ENCODE data around the gene NF1. TPM values are rescaled to one million over a fixed set of nuclear protein-coding genes. Genes with fewer than 3 reads are reported as not detected.

NF1 gene
- total RNA-seq, 1 donor from 2014 or later = 66.7 TPM

DNA sequence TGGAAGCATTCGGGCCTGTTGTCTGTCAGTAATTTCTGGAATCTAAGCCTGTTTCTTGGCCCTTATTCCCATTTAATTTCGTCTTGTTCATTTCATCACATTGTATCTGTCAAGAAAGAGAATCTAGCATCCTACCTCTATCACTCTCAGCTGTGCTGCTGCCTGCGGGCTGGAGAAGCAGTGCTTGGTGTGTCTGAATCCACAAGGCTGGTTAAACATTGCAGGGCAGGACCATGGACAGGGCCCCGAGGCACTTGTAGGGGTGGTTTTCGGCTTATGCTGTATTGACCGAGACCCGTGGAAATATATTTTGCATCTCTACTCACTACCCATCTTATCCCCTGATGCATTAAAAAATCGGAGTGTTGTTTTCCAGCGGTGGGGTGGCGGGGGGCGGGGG, 299.8 kb downstream of the NF1 start:
- Mint-ChIP-seq H3K27me3 (ENCODE audit: unreplicated experiment) (peaks cover 26% of the 10 kb centered on the region), H3K27ac (ENCODE audit: unreplicated experiment) (no peak overlapping the region), H3K36me3 (ENCODE audit: unreplicated experiment) (no peaks in the 10 kb centered on the region), H3K9me3 (ENCODE audit: unreplicated experiment) (no peaks in the 10 kb centered on the region), H3K4me1 (ENCODE audit: unreplicated experiment) (peaks cover 1% of the 10 kb centered on the region), H3K4me3 (ENCODE audit: unreplicated experiment) (no peak overlapping the region)
- TF ChIP-seq, protein P1, sequence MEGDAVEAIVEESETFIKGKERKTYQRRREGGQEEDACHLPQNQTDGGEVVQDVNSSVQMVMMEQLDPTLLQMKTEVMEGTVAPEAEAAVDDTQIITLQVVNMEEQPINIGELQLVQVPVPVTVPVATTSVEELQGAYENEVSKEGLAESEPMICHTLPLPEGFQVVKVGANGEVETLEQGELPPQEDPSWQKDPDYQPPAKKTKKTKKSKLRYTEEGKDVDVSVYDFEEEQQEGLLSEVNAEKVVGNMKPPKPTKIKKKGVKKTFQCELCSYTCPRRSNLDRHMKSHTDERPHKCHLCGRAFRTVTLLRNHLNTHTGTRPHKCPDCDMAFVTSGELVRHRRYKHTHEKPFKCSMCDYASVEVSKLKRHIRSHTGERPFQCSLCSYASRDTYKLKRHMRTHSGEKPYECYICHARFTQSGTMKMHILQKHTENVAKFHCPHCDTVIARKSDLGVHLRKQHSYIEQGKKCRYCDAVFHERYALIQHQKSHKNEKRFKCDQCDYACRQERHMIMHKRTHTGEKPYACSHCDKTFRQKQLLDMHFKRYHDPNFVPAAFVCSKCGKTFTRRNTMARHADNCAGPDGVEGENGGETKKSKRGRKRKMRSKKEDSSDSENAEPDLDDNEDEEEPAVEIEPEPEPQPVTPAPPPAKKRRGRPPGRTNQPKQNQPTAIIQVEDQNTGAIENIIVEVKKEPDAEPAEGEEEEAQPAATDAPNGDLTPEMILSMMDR (IDR thresholded peaks at IDR 0.05) = no peak
- DNase-seq (ENCODE audit: extremely low spot score, unreplicated experiment) = peak; percentile 91

GRCh38 chr17:31397256-31397939, 302.6 kb downstream of the NF1 start:
- no peaks in the 10 kb centered on the region for H3K9me3 Mint-ChIP-seq (ENCODE audit: unreplicated experiment)
- no peaks in the 10 kb centered on the region for H3K36me3 Mint-ChIP-seq (ENCODE audit: unreplicated experiment)
- peak; percentile 57 for DNase-seq (ENCODE audit: extremely low spot score, unreplicated experiment)
- H3K4me1 Mint-ChIP-seq (ENCODE audit: unreplicated experiment) = no peaks in the 10 kb centered on the region
- peaks cover 19% of the 10 kb centered on the region for H3K27me3 Mint-ChIP-seq (ENCODE audit: unreplicated experiment)
- TF ChIP-seq, protein P1 (IDR thresholded peaks at IDR 0.05) = no peak
- H3K27ac Mint-ChIP-seq (ENCODE audit: unreplicated experiment) = no peak overlapping the region
- no peak overlapping the region for H3K4me3 Mint-ChIP-seq (ENCODE audit: unreplicated experiment)

- H3K9me3 Mint-ChIP-seq (ENCODE audit: unreplicated experiment) = no peaks in the 10 kb centered on the region
- H3K27me3 Mint-ChIP-seq (ENCODE audit: unreplicated experiment) = peaks cover 8% of the 10 kb centered on the region
- no peaks in the 10 kb centered on the region for H3K36me3 Mint-ChIP-seq (ENCODE audit: unreplicated experiment)
- TF ChIP-seq, protein P1 (IDR thresholded peaks at IDR 0.05) = no peak
- DNase-seq (ENCODE audit: extremely low spot score, unreplicated experiment) = peak; percentile 40
- H3K4me3 Mint-ChIP-seq (ENCODE audit: unreplicated experiment) = no peak overlapping the region
- no peak overlapping the region for H3K27ac Mint-ChIP-seq (ENCODE audit: unreplicated experiment)
- no peaks in the 10 kb centered on the region for H3K4me1 Mint-ChIP-seq (ENCODE audit: unreplicated experiment)
Measured at GRCh38 chr17:31398381-31399311, 303.9 kb downstream of the NF1 start.

DNA sequence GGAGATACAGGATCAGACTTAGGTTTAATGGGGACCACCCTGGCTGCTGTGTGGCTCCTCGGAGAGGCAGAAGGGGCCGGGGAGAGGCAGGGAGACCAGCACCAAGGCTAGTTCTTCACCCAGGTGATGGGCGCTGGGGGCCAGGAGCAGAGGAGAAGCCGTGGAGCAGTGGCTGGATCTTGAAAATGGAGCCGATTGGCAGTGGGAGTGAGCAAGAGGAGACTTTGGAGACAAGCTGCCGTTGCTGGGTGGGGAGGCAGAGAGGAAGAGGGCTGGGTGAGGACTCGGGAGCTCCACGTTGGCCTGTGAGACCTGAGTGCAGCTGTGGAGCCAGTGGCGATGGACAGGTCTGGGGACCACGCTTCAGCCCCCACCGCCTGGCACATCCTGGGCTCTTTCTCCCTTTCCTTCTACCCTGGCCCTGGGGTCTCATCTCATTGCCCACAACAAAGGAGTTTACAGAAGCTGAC, 305.7 kb downstream of the NF1 start:
- Mint-ChIP-seq H3K9me3 (ENCODE audit: unreplicated experiment) (no peaks in the 10 kb centered on the region), H3K27ac (ENCODE audit: unreplicated experiment) (no peak overlapping the region), H3K27me3 (ENCODE audit: unreplicated experiment) (peaks cover 2% of the 10 kb centered on the region), H3K4me3 (ENCODE audit: unreplicated experiment) (no peak overlapping the region), H3K36me3 (ENCODE audit: unreplicated experiment) (no peaks in the 10 kb centered on the region), H3K4me1 (ENCODE audit: unreplicated experiment) (no peaks in the 10 kb centered on the region)
- TF ChIP-seq, protein P1 (IDR thresholded peaks at IDR 0.05) = no peak
- no peak for DNase-seq (ENCODE audit: extremely low spot score, unreplicated experiment)

All from osteocyte (in vitro differentiated cells).